Activated CD4-positive, alpha-beta T cell treated with anti-CD3 and anti-CD28 coated beads, Interleukin-2, amount 50 U/mL, for 4 hours (primary cell): ENCODE measurements around the gene ABCC4.
"Not testable (repeated sequence)": the region's sequence is repeated elsewhere in the genome, so short reads cannot be mapped to it uniquely, and the experiment has no call there.

Experiments
- DNase-seq, 2 experiments: peaks; one replicate each; pipeline ENCODE4 v3.0.0-alpha.2; 2020

Gene ABCC4

DNA sequence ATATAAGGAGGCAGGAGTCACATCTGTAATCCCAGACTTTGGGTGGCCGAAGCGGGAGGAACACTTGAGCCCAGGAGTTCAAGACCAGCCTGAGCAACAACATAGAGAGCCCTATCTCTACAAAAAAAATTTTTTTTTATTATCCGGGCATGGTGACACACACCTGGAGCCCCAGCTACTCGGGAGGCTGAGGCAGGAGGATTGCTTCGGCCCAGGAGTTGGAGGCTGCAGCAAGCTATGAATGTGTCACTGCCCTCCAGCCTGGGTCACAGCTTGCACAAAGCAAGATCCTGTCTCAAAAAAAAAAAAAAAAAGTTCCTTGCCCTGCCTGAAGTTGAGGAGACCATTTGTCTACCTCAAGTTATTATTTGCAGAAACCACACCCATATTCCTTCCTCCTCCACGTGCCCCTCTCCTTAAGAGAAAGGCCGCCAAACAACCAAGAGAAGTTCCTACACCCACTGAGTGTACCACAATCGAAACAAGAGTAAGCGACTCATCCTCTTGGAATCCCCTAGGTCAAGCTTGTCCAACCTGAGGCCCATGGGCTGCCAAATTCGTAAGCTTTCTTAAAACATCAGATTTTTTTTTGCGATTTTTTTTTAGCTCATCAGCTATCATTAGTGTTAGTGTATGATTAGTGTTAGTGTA, 2.2 kb downstream of the ABCC4 start:
- no peak for DNase-seq

DNA sequence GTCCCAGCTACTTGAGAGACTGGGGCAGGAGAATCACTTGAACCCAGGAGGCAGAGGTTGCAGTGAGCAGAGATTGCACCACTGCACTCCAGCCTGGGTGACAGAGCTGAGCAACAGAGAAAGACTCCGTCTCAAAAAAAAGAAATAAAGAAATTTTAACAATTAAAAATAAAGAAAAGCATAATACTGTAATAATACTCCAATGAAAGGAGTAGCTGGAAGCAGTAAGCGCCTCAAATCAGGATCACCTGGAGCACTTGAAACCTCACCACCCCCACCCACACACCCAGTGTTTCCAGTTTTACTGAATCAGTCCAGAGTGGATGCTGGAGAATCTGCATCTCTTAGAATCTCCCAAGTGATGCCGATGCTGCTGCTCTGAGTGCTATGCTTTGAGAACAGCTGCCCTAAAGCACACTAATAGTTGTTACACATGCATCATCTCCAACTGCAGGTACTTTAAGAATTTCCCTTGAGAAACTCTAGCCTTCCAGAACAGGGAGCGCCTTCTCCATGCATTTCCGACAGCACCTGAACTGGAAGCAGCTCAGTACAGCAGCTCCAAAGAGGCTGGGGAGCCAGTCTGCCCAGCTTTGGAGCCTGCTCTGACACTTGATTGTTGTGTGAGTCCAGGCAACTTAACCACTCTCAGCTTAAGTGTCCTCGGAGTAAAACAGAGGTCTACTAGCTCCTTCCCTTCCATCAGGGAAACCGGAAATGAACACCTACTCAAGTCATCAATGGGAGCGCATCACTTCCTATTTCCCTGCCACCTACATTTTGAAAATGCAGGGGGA, 2.9 kb downstream of the ABCC4 start:
- DNase-seq, result no peak

DNA sequence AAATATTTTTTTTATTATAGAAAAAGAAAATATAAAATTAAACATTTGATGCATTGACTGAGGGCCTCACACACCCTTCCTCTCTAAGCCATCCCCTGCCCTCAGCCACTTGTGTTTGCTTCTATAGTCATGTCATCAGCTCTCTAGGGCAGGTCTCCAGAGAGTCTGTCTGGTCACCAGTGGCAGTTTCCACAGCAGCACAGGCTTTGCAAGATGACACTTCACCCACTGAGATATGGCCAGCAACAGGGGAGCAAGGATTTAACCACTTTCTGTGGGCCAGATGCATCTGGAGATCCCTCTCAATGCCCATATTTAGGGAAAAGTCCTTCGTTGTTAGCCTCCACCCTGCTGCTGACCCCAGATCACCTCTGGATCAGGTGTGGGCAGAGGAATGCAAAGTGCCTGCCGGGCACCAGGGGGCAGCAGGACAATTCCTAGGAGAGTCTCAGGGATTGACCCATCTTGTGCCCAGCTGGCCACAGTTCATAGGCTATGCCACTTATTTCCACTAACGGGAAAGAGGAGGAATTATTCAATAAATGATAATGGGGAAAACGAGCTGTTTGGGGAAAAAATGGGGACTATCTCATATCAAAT, 4.8 kb downstream of the ABCC4 start:
- DNase-seq, result peak; percentile 3 to 10

DNA sequence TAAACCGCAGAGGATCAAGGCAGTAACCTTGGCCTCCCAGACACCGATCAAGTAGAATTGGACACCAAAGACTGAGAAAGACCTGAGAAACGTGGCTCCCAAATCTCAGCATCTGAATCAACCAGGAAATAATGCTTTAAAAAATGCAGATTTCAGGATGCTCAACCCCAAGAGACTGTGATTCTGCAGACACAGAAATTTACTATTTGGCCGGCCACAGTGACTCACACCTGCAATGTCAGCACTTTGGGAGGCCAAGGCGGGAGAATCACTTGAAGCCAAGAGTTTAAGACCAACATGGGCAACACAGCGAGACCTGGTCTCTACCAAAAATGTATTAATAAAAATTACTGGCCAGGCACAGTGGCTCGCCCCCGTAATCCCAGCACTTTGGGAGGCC, 6.2 kb downstream of the ABCC4 start:
- no peak for DNase-seq

DNA sequence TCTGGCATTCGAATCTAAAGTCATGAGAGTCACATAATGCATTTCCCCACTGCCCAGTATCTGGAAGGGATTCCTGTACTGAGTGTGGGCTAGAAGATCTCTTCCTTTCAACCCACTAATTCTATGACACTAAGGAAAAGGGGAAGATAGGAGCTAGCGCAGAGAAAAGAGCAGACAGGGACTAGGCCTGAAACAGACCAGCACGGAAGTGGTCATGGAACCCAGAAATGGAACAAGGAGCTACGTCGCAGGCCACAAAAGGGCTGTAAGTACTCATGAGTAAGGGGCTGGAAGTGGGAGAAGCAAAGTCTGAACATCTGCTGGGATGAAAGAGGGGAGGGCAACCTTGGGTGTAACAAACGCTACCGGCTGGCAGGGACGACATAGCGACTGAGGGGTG, 8.6 kb downstream of the ABCC4 start:
- no peak for DNase-seq

DNA sequence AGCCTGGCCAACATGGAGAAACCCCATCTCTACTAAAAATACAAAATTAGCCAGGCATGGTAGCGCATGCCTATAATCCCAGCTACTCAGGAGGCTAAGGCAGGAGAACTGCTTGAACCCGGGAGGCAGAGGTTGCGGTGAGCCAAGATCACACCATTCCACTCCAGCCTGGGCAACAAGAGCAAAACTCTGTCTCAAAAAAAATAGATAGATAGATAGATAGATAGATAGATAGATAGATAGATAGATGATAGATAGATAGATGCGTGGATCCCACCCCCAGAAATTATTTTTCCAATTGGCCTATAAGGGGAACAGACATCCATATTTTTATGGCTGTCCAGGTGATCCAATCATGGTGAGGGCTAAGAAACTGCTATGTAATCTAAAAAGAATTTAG, 11.3 kb downstream of the ABCC4 start:
- not testable (repeated sequence) for DNase-seq

DNA sequence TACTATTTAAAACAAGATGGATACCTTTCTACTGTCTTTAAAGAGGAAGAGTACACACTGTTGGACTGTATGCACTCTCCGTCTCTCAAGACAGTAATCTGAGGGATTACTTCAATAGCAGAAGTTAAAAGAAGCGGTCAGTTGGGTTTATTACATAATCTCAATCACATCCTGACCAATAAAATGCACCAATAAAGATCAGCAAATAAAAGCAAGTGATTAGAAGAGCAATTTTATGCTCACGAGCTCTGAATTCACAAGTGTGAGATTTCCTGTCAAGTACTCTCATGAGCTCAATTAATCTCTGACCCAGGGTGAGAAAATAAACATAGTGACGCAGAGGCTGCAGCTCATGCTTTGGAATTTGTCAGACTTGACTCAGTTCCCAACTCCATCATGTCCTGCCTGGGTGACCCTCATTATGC, 12.2 kb downstream of the ABCC4 start:
- DNase-seq, result no peak

DNA sequence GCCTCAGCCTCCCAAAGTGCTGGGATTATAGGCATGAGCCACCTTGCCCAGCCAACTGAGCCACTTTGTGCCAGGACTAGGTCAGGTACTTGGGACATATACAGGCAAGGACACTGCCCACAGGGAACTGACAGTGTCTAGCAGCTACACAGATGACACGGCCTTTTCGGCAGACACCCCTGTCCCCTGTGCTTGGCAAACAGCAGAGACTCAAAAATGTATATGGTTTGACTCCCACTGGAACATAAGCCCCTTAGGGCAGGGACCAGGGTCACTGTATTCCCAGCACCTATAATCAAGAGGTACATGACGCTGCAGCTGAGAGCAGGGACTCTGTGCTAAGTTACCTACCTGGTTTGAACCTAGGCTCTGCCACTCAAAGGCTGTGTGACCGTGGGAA, 16.8 kb downstream of the ABCC4 start:
- DNase-seq, result no peak

DNA sequence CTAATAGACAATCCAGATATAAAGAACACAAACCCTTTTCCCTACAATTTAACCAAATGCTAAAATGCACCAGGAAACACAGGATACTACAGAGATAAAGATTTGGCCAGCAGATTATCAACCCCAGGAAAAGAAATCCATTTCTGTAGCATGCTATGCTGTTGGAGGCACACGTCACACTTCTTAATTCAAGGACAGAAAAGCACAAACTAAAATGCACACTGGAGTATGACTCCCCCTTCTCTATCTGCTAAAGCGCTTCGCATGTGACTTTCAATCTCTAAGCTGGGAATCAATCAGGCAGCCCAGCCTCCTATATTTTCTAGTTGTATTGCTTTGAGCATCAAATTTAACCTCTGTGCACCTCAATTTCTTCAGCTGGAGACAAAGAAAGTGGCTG, 22.2 kb downstream of the ABCC4 start:
- DNase-seq, result no peak

DNA sequence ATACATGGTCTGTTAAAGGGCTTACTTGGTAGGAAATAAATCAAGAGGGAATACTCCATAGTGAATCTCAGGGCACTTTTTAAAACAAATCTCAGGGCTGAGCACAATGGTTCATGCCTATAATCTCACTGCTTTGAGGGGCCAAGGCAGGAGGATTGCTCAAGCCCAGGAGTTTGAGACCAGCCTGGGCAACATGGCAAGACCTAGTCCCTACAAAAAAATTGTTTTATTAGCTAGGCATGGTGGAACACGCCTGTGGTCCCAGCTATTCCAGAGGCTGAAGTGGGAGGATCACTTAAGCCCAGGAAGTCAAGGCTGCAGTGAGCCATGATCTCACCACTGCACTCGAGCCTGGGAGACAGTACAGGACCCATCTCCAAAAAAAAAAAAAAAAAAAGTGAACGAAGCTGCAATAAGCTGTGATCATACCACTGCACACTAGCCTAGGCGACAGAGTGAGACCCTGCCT, 25.2 kb downstream of the ABCC4 start:
- no peak for DNase-seq

DNA sequence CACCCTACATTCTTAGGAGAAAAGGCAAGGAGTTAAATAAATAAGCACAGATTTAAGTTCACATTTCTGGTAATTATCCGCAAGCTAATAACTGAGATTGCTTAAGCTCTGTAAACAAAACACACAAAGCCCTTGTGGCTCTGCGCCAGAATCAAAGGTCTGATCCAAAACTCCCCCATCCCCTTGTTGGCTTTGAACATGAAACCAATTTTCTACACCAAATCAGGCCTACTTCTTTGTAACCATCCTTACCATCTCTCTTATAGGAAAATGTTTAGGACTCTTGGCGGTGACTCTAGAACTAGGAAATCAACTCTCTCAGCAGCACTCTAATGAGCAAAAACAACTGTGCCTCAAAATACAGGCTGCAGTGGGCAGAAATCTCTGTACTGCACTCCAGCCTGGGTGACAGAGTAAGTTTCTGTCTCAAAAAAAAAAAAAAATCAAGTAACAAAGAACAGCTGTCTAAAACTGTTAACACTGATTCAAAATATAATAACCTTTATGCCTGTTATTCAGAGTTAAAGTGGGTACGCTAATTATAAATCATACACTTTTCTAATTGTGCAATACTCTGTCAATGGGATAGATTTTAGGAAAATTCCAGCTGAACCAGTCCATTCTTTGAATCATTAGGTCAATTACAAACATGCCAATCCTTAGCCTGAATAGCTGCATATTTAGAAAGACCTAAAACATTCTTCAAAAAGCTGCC, 25.8 kb downstream of the ABCC4 start:
- no peak for DNase-seq

DNA sequence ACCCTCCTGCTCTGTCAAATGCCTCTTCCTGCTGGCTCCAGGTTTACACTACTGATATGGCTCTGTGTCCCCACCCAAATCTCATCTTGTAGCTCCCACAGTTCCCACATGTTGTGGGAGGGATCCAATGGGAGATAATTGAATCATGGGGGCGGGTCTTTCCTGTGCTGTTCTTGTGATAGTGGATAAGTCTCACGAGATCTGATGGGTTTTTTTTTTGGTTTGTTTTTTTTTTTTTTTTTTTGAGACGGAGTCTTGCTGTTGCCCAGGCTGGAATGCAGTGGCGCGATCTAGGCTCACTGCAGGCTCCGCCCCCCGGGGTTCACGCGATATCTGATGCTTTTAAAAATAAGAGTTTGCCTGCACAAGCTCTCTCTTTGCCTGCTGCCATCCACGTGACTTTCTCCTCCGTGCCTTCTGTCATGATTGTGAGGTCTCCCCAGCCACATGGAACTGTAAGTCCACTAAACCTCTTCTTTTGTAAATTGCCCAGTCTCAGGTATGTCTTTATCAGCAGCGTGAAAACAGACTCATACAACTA, 27.6 kb downstream of the ABCC4 start:
- DNase-seq, result not testable (repeated sequence)

DNA sequence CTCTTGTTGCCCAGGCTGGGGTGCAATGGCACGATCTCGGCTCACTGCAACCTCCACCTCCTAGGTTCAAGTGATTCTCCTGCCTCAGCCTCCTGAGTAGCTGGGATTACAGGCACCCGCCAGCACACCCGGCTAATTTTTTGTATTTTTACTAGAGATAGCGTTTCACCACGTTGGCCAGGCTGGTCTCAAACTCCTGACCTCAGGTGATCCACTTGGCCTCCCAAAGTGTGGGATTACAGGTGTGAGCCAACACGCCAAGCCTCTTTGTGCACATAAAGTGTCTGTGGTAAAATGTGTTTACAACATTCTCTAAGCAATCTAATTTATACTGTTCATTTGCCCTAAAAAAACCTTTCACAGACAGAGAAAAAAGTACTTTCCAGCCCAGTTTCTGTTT, 29.2 kb downstream of the ABCC4 start:
- not testable (repeated sequence) for DNase-seq

DNA sequence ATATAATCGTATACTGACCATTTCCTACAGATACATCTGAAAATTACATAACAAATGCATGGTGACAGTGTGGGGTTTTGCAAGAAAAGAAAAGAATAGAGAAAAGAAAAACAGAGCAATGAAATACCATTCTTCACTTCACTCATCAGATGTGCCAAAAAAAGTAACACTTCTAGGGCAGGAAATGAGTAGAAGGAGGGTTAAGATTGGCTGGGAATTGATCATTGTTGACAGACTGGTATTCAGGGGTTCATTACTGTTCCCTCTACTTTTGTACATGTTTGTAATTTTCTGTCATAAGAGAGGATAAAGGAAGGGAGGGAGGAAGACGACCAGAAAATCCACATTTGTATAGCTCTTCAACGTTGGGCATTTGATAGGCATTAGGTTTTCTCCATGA, 31.5 kb downstream of the ABCC4 start:
- no peak for DNase-seq

DNA sequence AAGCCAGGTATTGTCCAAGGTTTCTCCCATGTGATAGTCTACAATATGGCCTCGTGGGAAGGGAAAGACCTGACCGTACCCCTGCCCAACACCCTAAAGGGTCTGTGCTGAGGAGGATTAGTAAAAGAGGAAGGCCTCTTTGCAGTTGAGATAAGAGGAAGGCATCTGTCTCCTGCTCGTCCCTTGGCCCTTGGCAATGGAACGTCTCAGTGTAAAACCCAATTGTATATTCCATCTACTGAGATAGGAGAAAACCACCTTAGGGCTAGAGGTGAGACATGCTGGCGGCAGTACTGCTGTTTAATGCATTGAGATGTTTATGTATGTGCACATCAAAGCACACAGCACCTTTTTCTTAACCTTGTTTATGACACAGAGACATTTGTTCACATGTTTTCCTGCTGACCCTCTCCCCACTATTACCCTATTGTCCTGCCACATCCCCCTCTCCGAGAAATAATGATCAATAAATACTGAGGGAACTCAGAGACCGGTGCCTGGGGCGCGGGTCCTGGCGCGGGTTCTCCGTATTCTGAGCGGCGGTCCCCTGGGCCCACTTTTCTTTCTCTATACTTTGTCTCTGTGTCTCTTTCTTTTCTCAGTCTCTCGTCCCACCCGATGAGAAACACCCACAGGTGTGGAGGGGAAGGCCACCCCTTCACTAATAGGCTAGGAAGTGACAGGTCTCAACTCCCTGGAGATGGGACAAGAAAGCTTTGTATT, 32.7 kb downstream of the ABCC4 start:
- not testable (repeated sequence) for DNase-seq

DNA sequence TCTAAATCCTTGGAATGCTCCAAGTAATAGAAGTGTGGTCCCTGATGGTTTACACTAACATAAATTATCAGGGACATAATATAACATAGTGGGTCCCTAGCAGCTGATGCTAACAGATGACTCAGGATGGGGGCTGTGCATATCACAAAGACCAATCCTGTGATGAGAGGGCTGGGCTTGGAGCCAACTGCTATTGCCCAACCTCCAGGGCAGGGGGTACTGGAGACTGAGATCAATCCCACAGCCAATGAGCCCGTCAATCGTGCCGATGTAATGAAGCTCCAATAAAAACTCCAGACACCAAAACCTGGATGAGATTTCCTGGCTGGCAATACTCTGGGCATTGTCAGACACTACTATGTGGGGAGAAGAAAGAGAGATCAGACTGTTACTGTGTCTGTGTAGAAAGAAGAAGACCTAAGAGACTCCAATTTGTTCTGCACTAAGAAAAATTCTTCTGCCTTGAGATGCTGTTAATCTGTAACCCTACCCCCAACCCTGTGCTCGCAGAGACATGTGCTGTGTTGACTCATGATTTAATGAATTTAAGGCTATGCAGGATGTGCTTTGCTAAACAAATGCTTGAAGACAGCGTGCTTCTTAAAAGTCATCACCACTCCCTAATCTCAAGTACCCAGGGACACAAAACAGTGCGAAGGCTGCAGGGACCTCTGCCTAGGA, 33.4 kb downstream of the ABCC4 start:
- DNase-seq, result no peak

DNA sequence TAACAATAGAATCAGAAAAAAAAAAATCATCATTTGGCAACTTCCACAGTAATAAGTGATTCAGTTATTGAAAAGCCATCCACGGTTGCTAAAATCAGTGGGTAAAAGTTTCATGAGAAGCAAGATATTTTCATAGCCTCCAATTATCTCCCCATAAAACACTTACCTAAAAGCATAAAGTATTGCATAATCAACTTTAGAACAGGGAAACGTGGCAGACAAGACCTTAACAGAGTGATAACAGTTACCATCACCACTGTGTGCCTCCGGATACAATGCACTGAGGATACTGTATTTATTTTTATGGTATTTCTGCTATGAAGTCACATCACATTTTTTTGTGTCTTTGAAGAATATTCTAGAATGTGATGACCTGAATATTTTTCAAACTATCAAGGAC, 37.0 kb downstream of the ABCC4 start:
- DNase-seq, result no peak

DNA sequence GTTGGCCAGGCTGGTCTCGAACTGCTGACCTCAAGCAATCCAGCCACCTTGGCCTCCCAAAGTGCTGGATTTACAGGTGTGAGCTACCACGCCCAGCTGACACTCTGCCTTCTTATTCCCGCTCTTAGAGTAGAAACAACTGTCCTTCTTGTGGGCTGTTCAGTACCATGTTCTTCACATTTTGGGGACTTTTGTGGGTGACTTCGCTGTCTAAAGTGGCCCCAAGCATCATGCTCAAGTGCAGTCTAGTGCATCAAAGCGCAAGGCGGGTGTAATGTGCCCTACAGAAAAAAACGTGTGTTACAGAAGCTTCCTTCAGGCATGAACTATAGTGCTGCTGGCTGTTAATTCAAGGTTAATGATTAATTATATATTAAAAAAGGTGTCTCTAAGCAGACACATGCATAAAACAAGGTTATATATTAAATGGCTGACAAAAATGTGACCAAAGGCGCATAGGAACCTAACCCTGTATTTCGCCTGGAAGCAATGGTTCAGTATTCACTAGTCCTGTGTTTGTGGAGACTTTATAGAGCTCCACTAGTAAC, 38.3 kb downstream of the ABCC4 start:
- DNase-seq, result no peak

DNA sequence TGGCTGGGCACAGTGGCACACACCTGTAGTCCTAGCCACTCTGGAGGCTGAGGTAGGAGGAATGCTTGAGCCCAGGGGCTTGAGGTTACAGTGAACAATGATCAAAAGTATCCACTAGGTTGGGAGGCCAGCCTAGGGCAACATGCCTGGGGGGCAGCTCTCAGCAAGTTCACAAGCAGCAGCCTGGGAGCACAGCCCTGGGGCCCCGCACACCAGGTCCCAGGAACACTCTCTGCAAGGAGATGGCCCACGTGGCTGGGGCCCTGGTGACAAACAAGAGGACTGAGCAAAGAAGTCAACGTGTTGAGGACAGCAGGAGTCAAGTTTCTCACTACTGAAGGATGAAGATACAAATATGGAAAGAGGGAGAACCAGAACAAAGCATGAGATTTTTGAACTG, 39.3 kb downstream of the ABCC4 start:
- DNase-seq, result no peak

DNA sequence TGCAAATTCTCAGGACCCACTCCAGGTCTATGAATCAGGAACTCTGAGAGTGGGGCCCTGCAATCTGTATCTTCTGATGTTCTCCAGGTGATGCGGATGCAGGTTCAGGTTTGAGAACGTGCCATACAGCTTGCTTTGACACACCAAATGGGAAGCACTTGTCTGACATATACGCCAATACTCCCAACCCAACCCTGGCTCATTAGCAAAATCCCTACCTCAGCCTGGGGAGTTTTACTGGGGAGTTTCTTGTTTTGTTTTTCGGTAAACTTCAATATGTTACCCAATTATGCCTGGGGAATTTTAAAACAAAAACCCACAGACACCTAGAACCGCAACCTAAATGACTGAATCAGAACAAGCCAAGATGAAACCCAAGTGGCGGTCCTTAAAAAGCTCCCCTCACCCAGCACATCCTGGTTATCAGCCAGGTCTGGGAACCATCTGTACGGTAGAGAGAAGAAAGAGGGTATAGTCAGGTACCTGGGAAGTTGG, 41.2 kb downstream of the ABCC4 start:
- DNase-seq, result no peak

DNA sequence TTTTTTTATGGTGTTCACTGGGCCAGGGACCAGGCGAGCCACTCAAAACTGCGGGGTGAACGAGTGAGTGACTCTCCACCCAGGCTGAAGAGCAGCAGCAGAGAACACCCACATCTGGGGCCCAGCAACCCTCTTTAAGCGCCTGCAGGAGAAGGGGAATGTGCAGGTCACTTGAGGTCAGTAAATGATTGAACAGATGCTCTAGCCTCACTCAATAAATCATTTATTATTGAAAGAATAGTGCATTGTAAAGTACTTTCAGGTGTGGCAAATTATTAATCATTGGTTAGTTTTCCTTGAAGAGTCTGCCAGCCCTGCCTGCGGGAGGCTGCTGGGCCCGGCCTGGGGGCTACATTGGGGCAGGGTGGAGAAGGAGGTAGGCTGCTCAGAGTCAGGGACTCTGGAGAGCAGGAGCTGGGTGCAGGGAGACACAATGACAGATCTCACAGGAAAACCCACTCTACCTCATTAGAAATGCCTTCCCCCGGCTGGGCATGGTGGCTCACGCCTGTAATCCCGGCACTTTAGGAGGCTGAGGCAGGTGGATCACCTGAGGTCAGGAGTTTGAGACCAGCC, 42.5 kb downstream of the ABCC4 start:
- DNase-seq, result no peak
